Left lung (tissue), 10 donors: ENCODE results near the gene DAPL1. TPM values are rescaled to one million over a fixed set of nuclear protein-coding genes. Genes with fewer than 3 reads are reported as not detected.
A peak's percentile ranks its signal among the peaks of the same experiment; 100 is the strongest.

Source experiments
- ATAC-seq: fragments of 200-7000 bp; cut with Tn5 transposase; one replicate; pipeline ENCODE4 v1.9.1; 2020; ENCODE audit warnings: moderate library complexity
- DNase-seq, 4 donors: peaks; one replicate each; pipeline ENCODE4 v3.0.0-alpha.2; 2013 to 2020
- H3K27ac ChIP-seq, 2 donors: fragments of 200-600 bp; sonication (generic) in 1 of 2; one replicate each; pipeline versions ENCODE4 v1.5.0 to v1.8.0; 2020 to 2021
- H3K27me3 ChIP-seq, 2 donors: fragments of 200-600 bp; sonication (generic) in 1 of 2; one replicate each; pipeline versions ENCODE4 v1.5.0 to v1.8.0; 2020 to 2021
- H3K36me3 ChIP-seq, 2 donors: fragments of 200-600 bp; sonication (generic) in 1 of 2; one replicate each; pipeline versions ENCODE4 v1.5.0 to v1.8.0; 2020 to 2021
- H3K4me1 ChIP-seq, 2 donors: fragments of 200-600 bp; one replicate each; pipeline ENCODE4 v1.8.0; 2021
- H3K4me3 ChIP-seq, 2 donors: fragments of 200-600 bp; sonication (generic) in 1 of 2; one replicate each; pipeline versions ENCODE4 v1.5.0 to v1.8.0; 2020 to 2021; ENCODE audit warnings: mild to moderate bottlenecking in 1 of 2
- H3K9me3 ChIP-seq, 2 donors: fragments of 200-600 bp; sonication (generic) in 1 of 2; one replicate each; pipeline versions ENCODE4 v1.5.0 to v1.8.0; 2020 to 2021
- CTCF ChIP-seq, 2 donors: fragments of 200-600 bp; sonication (generic) in 1 of 2; IDR thresholded peaks; one replicate each; pipeline versions ENCODE4 v1.5.0 to v1.8.0; 2021; ENCODE audit warnings: antibody characterized with exemption in 2 of 2
- intact Hi-C, 2 donors: fragments of 100-400 bp; cut with DNase I; formaldehyde crosslinking; loops; one replicate each; pipeline versions ENCODE4 v1.11.2 to v1.14.2; 2022
- polyA plus RNA-seq, 6 donors: library from polyadenylated mRNA; unstranded; fragments of 120-200 nt; gene quantifications; one replicate each; pipeline ENCODE4 v1.2.1, GENCODE V29; 2013; ENCODE audit not compliant: insufficient read length in 6 of 6
- total RNA-seq, 2 donors: library from RNA; stranded (reverse); fragmentation: NEBNext Ultra II Directional; extraction: Animal tissue kit (Norgen Biotek cat#: 25700); gene quantifications; one replicate each; pipeline ENCODE4 v1.2.1, GENCODE V29; 2021
- donor health status: DM: no; HTN: yes; CAD: no.
- donor health status: DM: no; HTN: no; CAD: no.

Gene DAPL1
- total and polyA plus RNA-seq, 8 donors = 0.21 to 0.44 (median 0.32) TPM; not detected in 4

- intact Hi-C loops = no loop called here
- peaks cover 0 to 5% of the 10 kb centered on the region in 2 donors for H3K4me1 ChIP-seq
- TF ChIP-seq CTCF (IDR thresholded peaks at IDR 0.05) = no peak
- H3K36me3 ChIP-seq = no peaks in the 10 kb centered on the region
- DNase-seq = no peak
- no peaks in the 10 kb centered on the region for H3K9me3 ChIP-seq
- no peak overlapping the region for H3K4me3 ChIP-seq
- H3K27me3 ChIP-seq = no peaks in the 10 kb centered on the region
- H3K27ac ChIP-seq = no peak overlapping the region
- no peak for ATAC-seq
Observed at GRCh38 chr2:158756331-158756730, 38.8 kb upstream of the DAPL1 start.

- intact Hi-C loops = no loop called here
- Histone ChIP-seq H3K36me3 (no peaks in the 10 kb centered on the region), H3K27me3 (no peaks in the 10 kb centered on the region), H3K4me1 (peaks cover 0 to 5% of the 10 kb centered on the region in 2 donors), H3K27ac (no peak overlapping the region), H3K9me3 (no peaks in the 10 kb centered on the region), H3K4me3 (no peak overlapping the region)
- ATAC-seq (no peak), DNase-seq (no peak)
- TF ChIP-seq CTCF (IDR thresholded peaks at IDR 0.05) = no peak
Observed at GRCh38 chr2:158756976-158757375, 38.1 kb upstream of the DAPL1 start.

GRCh38 chr2:158760887-158761286 is 34.2 kb upstream of the DAPL1 start:
- Histone ChIP-seq H3K27ac (no peak overlapping the region), H3K27me3 (no peaks in the 10 kb centered on the region), H3K4me3 (no peak overlapping the region), H3K9me3 (no peaks in the 10 kb centered on the region), H3K36me3 (no peaks in the 10 kb centered on the region), H3K4me1 (no peaks in the 10 kb centered on the region)
- no peak for ATAC-seq
- DNase-seq = no peak
- intact Hi-C loops = no loop called here
- no peak for TF ChIP-seq CTCF (IDR thresholded peaks at IDR 0.05)

- no peak for DNase-seq
- intact Hi-C loops = no loop called here
- Histone ChIP-seq H3K27ac (no peak overlapping the region), H3K27me3 (no peaks in the 10 kb centered on the region), H3K36me3 (no peaks in the 10 kb centered on the region), H3K4me1 (no peaks in the 10 kb centered on the region), H3K9me3 (no peaks in the 10 kb centered on the region), H3K4me3 (no peak overlapping the region)
- ATAC-seq = peak; percentile 67
- TF ChIP-seq CTCF (IDR thresholded peaks at IDR 0.05) = no peak
Observed at GRCh38 chr2:158761621-158762020, 33.5 kb upstream of the DAPL1 start.

- Histone ChIP-seq H3K27ac (no peak overlapping the region), H3K27me3 (no peaks in the 10 kb centered on the region), H3K4me1 (no peaks in the 10 kb centered on the region), H3K9me3 (no peaks in the 10 kb centered on the region), H3K4me3 (no peak overlapping the region), H3K36me3 (no peaks in the 10 kb centered on the region)
- no peak for TF ChIP-seq CTCF (IDR thresholded peaks at IDR 0.05)
- ATAC-seq (no peak), DNase-seq (no peak)
- intact Hi-C loops = no loop called here
Observed at GRCh38 chr2:158762336-158762735, 32.8 kb upstream of the DAPL1 start.
